ENCODE measurements around the gene FXYD1.

GRCh38 chr19:35143231-35143715 lies 4.6 kb downstream of the FXYD1 start, which contains the start of gene FXYD7:
- no peak for TF ChIP-seq USF2 (CRISPR knock-in tag; IDR thresholded peaks at IDR 0.05)
- TF ChIP-seq, protein P1, sequence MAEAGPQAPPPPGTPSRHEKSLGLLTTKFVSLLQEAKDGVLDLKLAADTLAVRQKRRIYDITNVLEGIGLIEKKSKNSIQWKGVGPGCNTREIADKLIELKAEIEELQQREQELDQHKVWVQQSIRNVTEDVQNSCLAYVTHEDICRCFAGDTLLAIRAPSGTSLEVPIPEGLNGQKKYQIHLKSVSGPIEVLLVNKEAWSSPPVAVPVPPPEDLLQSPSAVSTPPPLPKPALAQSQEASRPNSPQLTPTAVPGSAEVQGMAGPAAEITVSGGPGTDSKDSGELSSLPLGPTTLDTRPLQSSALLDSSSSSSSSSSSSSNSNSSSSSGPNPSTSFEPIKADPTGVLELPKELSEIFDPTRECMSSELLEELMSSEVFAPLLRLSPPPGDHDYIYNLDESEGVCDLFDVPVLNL (CRISPR knock-in tag; IDR thresholded peaks at IDR 0.05; ENCODE audit: borderline replicate concordance, low read depth), result no peak

Measured in WTC11 (cell line).